Ishikawa (cell line): Measurements from ENCODE around the gene MID1.

ENCODE experiments used
- CEBPB ChIP-seq: IDR thresholded peaks from 2 replicates; pipeline ENCODE4 v1.6.1; 2012
- CREB1 ChIP-seq: IDR thresholded peaks from 2 replicates; pipeline ENCODE4 v1.6.1; 2012; ENCODE audit warnings: low read depth
- EGR1 ChIP-seq: IDR thresholded peaks from 2 replicates; pipeline ENCODE4 v1.6.1; 2012
- EP300 ChIP-seq: IDR thresholded peaks from 2 replicates; pipeline ENCODE4 v1.6.1; 2012; ENCODE audit warnings: borderline replicate concordance
- FOXM1 ChIP-seq: IDR thresholded peaks from 2 replicates; pipeline ENCODE4 v1.6.1; 2012; ENCODE audit warnings: low read depth, borderline replicate concordance
- NFIC ChIP-seq: IDR thresholded peaks from 2 replicates; pipeline ENCODE4 v1.6.1; 2012
- RAD21 ChIP-seq: IDR thresholded peaks from 2 replicates; pipeline ENCODE4 v1.6.1; 2012; ENCODE audit warnings: low read depth
- REST ChIP-seq: IDR thresholded peaks from 2 replicates; pipeline ENCODE4 v1.6.1; 2012; ENCODE audit warnings: low read depth, mild to moderate bottlenecking
- TAF1 ChIP-seq: IDR thresholded peaks from 2 replicates; pipeline ENCODE4 v1.6.1; 2012; ENCODE audit warnings: low read depth, mild to moderate bottlenecking
- TCF12 ChIP-seq: IDR thresholded peaks from 2 replicates; pipeline ENCODE4 v1.6.1; 2012; ENCODE audit warnings: low read depth
- TEAD4 ChIP-seq: IDR thresholded peaks from 2 replicates; pipeline ENCODE4 v1.6.1; 2012
- USF1 ChIP-seq: IDR thresholded peaks from 2 replicates; pipeline ENCODE4 v1.6.1; 2012
- YY1 ChIP-seq: IDR thresholded peaks from 2 replicates; pipeline ENCODE4 v1.6.1; 2012; ENCODE audit warnings: low read depth
- ZBTB7A ChIP-seq: IDR thresholded peaks from 2 replicates; pipeline ENCODE4 v1.6.1; 2012; ENCODE audit warnings: low read depth
- TF ChIP-seq, protein P1 (sequence below): IDR thresholded peaks from 2 replicates; pipeline ENCODE4 v1.6.1; 2012

MID1 gene

GRCh38 chrX:10636337-10636736, 16.0 kb upstream of the MID1 start:
- no peak for TF ChIP-seq EP300
- no peak for TF ChIP-seq EGR1
- peak; percentile 72 for TF ChIP-seq RAD21

- TF ChIP-seq TEAD4, result peak; percentile 52
- TF ChIP-seq REST, result no peak
- TF ChIP-seq, protein P1, sequence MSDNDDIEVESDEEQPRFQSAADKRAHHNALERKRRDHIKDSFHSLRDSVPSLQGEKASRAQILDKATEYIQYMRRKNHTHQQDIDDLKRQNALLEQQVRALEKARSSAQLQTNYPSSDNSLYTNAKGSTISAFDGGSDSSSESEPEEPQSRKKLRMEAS, result no peak
Measured at GRCh38 chrX:10634392-10635161, 14.2 kb upstream of the MID1 start.

GRCh38 chrX:10633722-10634121, 13.3 kb upstream of the MID1 start:
- TF ChIP-seq ZBTB7A, result no peak
- no peak for TF ChIP-seq EGR1
- TF ChIP-seq USF1, result peak; percentile 79

DNA sequence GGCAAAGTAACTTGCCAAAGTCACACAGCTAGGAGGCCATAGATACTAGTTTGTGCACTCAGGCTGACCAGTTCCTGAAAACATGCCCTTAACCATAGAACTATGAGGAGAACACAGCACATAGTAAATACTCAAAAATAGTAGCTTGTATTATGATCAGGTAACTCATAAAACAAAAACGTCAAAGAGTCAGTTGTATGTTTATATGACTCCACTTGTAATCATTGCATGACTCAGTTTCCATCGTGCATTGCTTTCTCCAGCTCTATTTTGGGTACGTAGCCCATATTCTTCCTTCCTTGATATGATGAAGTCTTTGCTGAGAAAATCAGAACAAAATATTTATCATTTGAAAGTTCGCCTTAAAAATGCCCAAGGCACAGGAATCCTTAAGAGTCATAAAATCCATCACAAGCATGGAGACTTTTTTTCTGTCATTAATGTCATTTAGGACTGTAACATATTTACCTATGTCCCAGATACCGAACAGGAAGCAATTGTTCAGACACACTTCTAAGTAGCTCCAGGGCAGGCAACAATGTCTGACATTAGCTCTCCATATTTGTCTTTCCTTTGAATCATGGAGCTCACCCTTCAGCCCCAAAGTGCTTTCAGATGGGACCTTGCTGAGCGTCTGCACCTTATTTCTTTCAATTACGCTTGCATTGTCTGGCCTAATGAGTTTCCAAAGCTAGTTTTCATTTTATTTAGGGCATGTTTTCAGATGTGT, 11.2 kb upstream of the MID1 start:
- TF ChIP-seq TEAD4 (no peak), CEBPB (no peak), CREB1 (no peak), RAD21 (no peak), NFIC (no peak), EGR1 (no peak), USF1 (no peak), FOXM1 (no peak), YY1 (no peak), EP300 (no peak), ZBTB7A (no peak)
- TF ChIP-seq, protein P1, result no peak

- TF ChIP-seq YY1 (no peak), ZBTB7A (no peak), EP300 (no peak), USF1 (no peak), CEBPB (no peak), FOXM1 (no peak), TAF1 (no peak), REST (no peak), EGR1 (no peak), TEAD4 (no peak), NFIC (no peak), RAD21 (no peak), CREB1 (no peak), TCF12 (no peak)
- TF ChIP-seq, protein P1, result no peak
Measured at GRCh38 chrX:10630320-10630719, 9.9 kb upstream of the MID1 start.

DNA sequence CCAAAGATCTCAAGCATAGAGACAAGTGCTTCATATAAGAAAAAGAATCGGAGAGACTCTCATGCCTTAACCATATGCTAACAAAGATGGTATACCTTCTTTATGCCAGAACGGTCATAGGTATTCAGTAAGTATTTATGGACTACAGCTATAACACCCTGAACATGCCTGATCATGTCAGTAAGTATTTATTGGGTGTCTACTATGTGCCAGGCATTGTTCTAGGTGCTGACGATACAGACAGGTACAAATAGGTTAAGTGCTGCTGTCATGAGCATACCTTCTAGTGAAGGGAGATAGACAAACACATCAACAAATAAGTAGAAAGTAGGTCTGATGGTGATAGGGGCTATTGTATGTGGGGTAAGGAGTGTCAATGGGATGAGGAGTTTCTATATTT, 9.5 kb upstream of the MID1 start:
- no peak for TF ChIP-seq FOXM1
- TF ChIP-seq, protein P1, result no peak
- no peak for TF ChIP-seq TEAD4
- TF ChIP-seq USF1, result no peak
- no peak for TF ChIP-seq CEBPB
- TF ChIP-seq TCF12, result no peak
- TF ChIP-seq CREB1, result no peak
- TF ChIP-seq EP300, result no peak
